DOHH2 (cell line): ENCODE measurements around the gene MYL5.
"Not testable (repeated sequence)": the region's sequence is repeated elsewhere in the genome, so short reads cannot be mapped to it uniquely, and the experiment has no call there.

Experiments used
- H3F3A ChIP-seq: fragments of 200-600 bp; sonication (generic), shearing (Covaris generic); 2 replicates; pipeline ENCODE4 v1.6.0; 2016; ENCODE audit warnings: antibody characterized with exemption, mild to moderate bottlenecking; ENCODE audit not compliant: control insufficient read depth, insufficient read depth
- H3K27ac ChIP-seq: fragments of 200-600 bp; sonication (generic); 2 replicates; pipeline ENCODE4 v1.5.1; 2014; ENCODE audit warnings: low read depth, mild to moderate bottlenecking, low read length, moderate library complexity
- H3K27me3 ChIP-seq: fragments of 200-600 bp; sonication (generic); 2 replicates; pipeline ENCODE4 v1.6.1; 2014; ENCODE audit warnings: mild to moderate bottlenecking, low read length, mixed read lengths; ENCODE audit not compliant: control insufficient read depth
- H3K36me3 ChIP-seq: fragments of 200-600 bp; sonication (generic); 2 replicates; pipeline ENCODE4 v1.6.1; 2014; ENCODE audit warnings: mild to moderate bottlenecking, low read length, moderate library complexity, mixed read lengths; ENCODE audit not compliant: control insufficient read depth
- H3K4me1 ChIP-seq: fragments of 200-600 bp; sonication (generic); 2 replicates; pipeline ENCODE4 v1.6.1; 2014; ENCODE audit warnings: mild to moderate bottlenecking, low read length, mixed read lengths; ENCODE audit not compliant: control insufficient read depth
- H3K4me2 ChIP-seq: fragments of 200-600 bp; sonication (generic); 2 replicates; pipeline ENCODE4 v1.6.0; 2014; ENCODE audit warnings: mild to moderate bottlenecking, low read length, moderate library complexity
- H3K4me3 ChIP-seq: fragments of 200-600 bp; sonication (generic); 2 replicates; pipeline ENCODE4 v1.5.1; 2014; ENCODE audit warnings: mild to moderate bottlenecking, low read length, mixed read lengths
- H3K79me2 ChIP-seq: fragments of 200-600 bp; sonication (generic); 2 replicates; pipeline ENCODE4 v1.6.1; 2014; ENCODE audit warnings: mild to moderate bottlenecking, low read length, mixed read lengths; ENCODE audit not compliant: control insufficient read depth
- H3K9me2 ChIP-seq: fragments of 200-600 bp; sonication (generic); replicated peaks from 2 replicates; pipeline ENCODE4 v1.6.1; 2014; ENCODE audit warnings: mild to moderate bottlenecking, low read length, mixed read lengths; ENCODE audit not compliant: control insufficient read depth
- H3K9me3 ChIP-seq: fragments of 200-600 bp; sonication (generic); 2 replicates; pipeline ENCODE4 v1.6.1; 2014; ENCODE audit warnings: antibody characterized with exemption, low read length, mixed read lengths; ENCODE audit not compliant: control insufficient read depth, insufficient read depth
- H4K20me1 ChIP-seq: fragments of 200-600 bp; sonication (generic); 2 replicates; pipeline ENCODE4 v1.6.0; 2014; ENCODE audit warnings: low read depth, mild to moderate bottlenecking, antibody characterized with exemption, low read length, moderate library complexity; ENCODE audit not compliant: control insufficient read depth, insufficient read depth
- CTCF ChIP-seq: fragments of 200-600 bp; sonication (generic); IDR thresholded peaks from one replicate; pipeline ENCODE4 v1.5.1; 2014; ENCODE audit warnings: antibody characterized with exemption, mild to moderate bottlenecking, low read depth, low read length; ENCODE audit not compliant: poor library complexity, severe bottlenecking
- EZH2phosphoT487 ChIP-seq: fragments of 200-600 bp; sonication (generic); IDR thresholded peaks from 2 replicates; pipeline ENCODE4 v1.6.1; 2017; ENCODE audit warnings: borderline replicate concordance, mild to moderate bottlenecking, antibody characterized with exemption, low read length, moderate library complexity, mixed read lengths

MYL5 gene

GRCh38 chr4:730511-730910, 56.2 kb downstream of the MYL5 start:
- H3K36me3 ChIP-seq, result peaks cover 52% of the 10 kb centered on the region
- H3K9me2 ChIP-seq, result no peaks in the 10 kb centered on the region
- H3F3A ChIP-seq, result no peaks in the 10 kb centered on the region
- H3K4me1 ChIP-seq, result no peaks in the 10 kb centered on the region
- H4K20me1 ChIP-seq, result peaks cover 5% of the 10 kb centered on the region; the same call in 1 of the 2 replicates
- no peaks in the 10 kb centered on the region; the same call in 1 of the 2 replicates for H3K9me3 ChIP-seq
- TF ChIP-seq EZH2phosphoT487 (no peak), CTCF (no peak)
- H3K79me2 ChIP-seq, result peaks cover 38% of the 10 kb centered on the region
- H3K4me3 ChIP-seq, result no peak overlapping the region
- H3K4me2 ChIP-seq, result no peak overlapping the region
- no peak overlapping the region for H3K27ac ChIP-seq
- H3K27me3 ChIP-seq, result no peaks in the 10 kb centered on the region

GRCh38 chr4:730946-731904, 56.9 kb downstream of the MYL5 start:
- not testable (repeated sequence) for H3F3A ChIP-seq, H3K9me3 ChIP-seq, H3K4me1 ChIP-seq, H3K4me3 ChIP-seq, H4K20me1 ChIP-seq, H3K27ac ChIP-seq, H3K4me2 ChIP-seq, H3K27me3 ChIP-seq, H3K9me2 ChIP-seq
- H3K79me2 ChIP-seq, result peaks cover 30% of the 10 kb centered on the region
- peaks cover 54% of the 10 kb centered on the region for H3K36me3 ChIP-seq
